Islet of Langerhans (tissue), 1 donor: ENCODE measurements around the gene MOB1B.

ENCODE experiments used
- FAIRE-seq: peaks from one replicate; lab custom pipeline; 2011; peaks lifted over from hg19 to GRCh38; lab: Jason Lieb, UNC

Gene MOB1B

DNA sequence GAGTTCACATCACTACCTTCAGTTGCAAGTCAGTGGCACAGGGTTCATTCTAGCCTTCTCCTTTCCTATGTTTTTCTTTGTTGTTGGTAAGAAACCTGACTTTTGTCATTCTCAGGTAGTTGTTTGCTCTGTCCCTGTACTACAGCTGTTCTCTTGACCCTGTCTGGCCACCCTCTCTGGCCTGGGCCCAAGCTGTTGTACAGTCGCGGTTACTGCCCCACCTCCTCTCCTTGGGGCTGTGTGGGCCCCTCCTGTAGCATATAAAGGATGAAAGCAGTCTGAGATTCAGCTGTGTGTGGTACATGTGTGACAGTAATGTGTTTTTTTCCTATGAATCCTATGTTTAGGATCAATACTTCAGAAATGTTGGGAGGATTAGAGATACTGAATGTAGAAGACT is 12.5 kb downstream of the MOB1B start:
- no peak for FAIRE-seq

DNA sequence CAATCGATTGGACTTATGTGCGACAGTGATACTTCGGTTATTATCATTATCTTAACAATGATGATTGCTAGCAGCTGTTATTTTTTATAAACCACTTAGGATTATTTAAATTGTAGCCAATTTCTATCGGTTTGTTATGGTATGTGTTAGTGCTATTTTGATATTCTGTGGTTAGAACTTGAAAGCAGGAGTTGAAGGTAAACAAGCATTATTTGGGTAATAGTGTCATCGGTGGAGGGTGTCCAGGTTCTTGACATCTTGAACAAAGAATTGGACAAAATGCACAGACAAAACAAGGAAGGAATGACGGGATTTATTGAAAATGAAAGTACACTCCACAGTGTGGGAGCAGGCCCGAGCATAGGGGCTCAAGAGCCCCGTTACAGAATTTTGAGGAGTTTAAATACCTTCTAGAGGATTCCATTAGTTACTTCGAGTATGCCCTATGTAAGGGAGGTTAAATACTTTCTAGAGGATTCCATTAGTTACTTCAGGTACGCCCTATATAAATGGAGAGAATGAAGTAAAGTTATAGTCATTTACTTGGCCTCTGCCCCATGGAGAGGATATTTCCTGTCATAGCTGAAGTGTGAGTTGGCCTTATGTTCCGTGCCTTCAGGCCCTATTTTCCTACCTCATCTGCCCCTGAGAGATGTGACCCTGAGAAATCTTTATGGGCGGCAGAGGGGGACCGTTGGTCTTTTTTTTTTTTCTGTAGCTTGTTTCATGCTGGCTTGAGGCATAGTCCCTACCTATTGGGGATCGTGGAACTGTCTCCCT is 13.1 kb downstream of the MOB1B start:
- no peak for FAIRE-seq

DNA sequence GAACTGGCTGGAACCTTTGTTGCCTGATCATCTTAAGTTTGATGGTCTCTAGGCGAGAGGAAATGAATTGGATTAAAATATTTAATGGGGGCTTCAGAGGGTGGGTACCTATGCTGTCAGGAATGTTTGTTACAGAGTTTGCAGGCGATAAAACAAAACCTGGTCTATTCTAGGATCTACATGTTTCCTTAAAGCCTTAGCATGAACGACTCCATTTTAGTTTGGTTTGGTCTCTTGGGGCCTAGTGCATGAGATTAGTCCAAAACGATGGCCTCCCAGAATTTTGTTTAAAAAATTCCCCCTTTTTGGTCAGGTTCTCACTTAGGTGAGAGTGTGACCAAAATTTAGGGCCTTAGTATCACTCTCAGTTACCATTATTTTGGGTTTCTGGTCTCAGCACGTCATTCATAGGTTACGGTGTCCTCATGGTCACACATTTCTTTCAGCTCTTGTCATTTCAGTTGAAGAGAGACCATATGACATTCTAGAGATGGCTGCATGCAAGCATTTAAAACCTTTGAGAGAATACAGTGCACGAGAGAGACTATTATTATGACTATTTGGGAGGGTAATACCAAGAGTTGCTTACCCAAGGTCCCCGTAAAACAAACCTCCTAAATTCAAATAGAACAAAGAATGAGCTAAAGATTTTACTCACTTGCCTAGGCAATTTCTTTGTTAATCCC is 13.8 kb downstream of the MOB1B start:
- FAIRE-seq: no peak

DNA sequence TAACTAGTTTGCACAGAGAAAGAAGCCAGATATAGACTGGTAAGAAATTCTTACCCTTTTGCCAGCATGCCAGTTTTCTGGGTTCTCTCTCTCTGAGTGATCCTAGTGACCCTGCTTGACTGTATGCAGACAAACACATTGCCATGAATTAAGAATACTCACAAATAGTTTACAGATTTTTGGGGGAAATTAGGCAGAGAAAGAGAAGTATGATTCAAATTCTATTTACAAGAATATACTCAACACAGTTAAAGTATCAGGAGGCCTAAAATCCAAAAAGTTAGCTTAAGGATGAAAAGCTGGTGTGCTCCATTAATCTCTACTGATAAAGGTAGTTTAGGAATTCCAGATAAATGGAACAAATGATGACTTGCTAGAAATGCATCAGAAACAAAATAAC is 18.4 kb downstream of the MOB1B start:
- FAIRE-seq: no peak

DNA sequence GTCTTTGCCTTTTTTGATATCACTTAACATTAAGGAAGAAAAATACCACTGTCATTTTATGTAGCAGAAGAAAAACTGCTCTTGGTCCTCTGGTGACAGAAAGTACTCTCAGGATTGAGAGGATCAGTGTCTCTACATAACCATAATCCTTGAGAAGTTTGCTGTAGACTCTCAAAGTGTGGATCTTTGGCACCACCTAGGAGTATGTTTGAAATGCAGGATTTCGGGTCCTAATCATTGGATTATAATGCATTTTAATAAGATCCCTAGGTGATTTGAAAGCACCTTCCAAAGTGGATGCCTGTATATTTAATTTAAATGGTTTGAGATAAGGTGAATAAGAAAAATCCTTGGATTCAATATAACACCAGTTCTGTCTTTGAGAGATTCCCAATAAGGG is 23.2 kb downstream of the MOB1B start:
- FAIRE-seq: no peak

DNA sequence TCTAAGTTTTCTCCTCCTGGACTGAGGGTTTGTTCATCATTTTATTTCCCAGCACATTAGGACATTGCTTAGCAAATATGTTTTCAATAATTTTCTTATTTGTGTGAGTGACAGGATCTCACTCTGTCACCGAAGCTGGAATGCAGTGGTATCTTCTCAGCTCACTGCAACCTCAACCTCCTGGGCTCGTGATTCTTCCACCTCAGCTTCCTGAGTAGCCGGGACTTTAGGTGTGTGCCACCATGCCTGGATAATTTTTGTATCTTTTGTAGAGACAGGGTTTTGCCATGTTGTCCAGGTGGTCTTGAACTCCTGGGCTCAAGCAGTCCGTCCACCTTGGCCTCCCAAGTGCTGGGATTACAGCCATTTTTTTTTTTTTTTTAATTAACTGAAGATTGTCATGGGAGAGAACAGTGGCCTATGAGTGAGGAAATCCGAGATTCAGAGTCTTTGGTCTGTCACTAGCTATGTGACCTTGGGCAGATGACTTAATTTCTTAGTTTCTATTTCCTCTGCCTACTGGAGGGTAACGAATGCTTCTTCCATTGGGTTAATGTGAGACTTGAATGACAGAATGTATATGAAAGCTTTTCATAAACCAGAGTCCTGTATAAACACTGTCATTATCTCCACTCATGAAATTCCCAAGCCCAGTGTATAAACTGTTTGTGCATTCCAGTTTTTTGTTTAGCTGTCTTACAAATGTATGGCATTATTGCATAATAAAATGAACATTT is 23.9 kb downstream of the MOB1B start:
- no peak for FAIRE-seq

DNA sequence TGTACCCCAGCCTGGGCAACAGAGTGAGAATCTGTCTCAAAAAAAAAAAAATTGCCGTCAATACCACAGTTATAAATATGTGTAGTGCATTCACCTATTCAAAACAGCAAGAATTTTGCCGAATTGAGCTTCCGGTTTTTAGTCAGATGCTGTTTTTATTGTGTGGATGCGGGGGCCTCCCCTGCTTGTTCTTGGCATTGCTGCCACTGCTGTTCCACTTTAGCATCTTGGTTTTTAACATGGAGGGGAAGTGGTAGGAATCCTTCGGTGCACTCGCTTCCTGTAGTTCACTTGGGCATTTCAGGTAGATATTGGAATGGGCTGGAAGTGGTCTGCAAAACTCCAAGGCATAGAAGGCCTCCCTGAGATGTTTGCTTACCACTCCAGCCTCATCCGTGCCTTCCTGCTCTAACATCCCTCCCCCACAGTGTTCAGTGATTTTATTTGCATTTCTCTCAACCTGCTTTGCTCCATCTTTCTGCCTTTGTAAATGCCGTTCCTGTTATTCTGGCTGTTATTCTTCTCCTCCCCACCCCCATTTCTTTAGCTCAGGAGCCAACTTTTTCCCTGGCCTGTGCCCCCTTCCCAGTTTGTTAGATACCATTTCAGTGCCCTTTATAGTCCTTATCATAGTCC is 25.5 kb downstream of the MOB1B start:
- FAIRE-seq: no peak

DNA sequence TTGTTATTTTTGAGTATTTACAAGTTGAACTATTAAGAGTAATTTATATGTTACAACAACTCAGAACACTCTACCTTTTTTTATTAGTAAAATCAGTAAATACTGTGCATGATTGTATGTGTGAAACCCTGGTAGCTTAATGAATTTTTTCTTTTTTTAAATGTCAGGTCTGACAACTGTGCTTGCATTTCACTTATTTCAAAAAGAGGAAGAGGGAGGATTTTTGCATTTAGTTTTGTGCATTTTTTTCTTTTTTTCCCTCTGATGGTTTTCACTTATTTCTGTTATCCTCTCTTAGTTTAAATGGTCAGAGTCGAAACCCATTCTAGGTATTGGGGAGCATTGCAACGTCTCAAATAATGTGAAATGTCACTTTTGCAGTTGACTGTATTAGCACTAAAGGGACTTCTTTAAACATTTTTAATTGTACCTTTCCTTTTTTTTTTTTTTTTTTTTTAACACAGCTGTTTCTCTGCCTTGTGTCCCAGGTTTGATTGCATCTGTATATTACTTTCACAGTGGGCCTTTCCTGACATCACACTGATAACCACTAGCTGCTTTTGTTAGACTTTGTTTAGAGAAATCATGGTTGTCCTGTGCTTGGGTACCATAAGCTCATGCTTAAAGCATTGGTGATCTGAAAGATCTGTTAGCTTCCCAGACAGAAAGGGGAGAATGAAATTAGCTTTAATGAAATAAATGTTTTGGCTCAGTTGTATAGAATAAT is 28.5 kb downstream of the MOB1B start:
- no peak for FAIRE-seq

DNA sequence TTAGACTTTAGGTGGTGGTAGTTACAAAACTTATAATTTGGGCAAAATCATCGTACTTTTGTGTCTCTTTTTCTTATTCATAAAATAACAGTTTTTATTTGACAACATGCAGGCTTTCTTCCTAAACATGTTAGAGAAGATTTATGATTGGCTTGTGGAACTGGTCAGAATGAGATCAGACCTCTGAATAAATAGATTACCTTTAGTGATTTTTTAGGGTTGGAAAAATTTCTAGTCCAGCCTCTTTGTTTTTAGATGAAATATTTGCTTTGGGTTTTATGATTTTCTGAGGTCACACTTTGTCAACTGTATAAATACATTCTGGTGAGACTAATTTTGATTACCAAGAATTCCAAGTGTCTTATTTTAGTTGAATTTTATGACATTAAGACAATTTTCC is 29.2 kb downstream of the MOB1B start:
- no peak for FAIRE-seq

DNA sequence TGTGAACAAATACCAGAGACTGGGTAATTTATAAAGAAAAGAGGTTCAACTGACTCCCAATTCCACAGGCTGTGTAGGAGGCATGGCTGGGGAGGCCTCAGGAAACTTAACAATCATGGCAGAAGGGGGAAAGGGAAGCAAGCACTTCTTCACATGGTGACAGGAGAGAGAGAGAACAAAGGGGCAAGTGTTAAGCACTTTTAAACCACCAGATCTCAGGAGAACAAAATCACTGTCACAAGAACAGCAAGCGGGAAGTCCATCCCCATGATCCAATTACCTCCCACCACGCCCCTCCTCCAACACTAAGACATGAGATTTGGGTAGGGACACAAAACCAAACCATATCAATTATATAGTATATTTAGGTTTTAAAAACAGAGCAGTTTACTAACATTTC is 30.8 kb downstream of the MOB1B start:
- FAIRE-seq: no peak

DNA sequence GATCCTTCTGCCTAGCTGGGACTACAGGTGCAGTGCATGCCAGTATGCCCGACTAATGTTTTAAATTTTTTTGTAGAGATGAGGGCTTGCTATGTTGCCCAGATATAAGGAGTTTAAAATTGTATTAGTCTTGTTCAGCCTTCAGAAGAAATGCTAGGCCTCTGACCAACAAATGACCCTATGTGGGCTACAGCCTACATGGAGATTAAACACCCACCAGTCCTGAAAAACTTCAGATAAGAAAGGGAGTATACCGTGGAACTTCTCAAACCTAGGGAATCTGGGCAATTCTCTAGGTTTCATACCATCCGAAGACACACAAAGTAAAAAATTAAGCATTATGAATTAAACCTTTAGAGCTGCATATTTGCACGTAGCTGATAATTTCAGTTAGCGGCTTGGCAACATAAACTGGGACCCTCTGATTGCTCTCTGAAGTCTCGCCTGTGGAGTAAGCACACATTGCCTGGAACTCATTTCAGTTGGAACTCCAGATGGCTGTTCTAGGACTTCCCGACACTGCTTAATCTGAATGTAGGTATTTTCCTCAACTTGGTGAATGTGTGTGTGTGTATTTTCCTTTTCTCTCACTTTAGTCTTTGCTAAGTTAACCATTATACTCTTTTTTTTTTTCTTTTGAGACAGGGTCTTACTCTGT is 33.0 kb downstream of the MOB1B start:
- FAIRE-seq: no peak

DNA sequence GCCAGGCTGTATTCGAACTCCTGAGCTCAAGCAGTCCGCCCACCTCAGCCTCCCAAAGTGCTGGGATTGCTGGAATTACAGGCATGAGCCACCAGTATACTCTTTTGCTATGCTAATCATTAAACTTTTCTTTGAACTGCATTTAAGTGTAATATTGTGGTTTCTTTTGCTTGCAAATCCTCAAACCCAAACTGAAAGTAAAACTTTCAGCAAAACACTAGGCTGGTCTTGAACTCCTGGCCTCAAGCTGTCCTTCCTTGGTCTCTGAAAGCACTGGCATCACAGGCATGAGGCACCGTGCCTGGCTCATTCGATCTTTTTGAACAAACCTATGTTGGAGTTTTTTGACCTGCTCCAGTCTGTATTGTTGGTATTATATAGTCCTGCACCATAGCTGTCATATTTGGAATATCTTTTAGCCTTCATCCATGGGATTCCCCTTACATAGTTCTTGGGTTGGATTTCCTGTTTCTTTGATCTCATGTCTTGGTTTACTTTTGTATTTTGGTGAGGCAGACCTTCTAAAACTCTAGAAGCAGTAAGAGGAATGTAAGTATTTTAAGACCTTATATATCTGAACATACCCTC is 34.1 kb downstream of the MOB1B start:
- FAIRE-seq: no peak

DNA sequence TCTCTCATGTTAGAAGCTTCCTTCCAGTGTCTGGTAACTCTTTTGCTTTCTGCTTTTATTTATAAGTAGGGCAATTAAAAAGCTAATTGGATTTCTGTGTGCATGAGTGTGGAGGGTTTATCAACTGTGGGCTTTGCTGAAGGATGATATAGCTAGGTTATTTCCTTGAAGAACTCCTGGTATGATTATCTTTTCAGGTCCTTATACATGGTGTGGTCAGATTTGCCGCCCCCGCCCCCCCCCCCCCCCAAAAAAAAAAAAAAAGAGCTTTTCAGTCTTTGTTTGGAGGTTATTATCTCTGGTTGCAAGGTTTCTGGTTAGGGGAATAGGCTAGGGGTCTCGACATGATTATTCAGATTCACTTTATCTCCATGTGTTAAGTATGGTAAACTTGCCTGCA is 35.9 kb downstream of the MOB1B start:
- FAIRE-seq: no peak

DNA sequence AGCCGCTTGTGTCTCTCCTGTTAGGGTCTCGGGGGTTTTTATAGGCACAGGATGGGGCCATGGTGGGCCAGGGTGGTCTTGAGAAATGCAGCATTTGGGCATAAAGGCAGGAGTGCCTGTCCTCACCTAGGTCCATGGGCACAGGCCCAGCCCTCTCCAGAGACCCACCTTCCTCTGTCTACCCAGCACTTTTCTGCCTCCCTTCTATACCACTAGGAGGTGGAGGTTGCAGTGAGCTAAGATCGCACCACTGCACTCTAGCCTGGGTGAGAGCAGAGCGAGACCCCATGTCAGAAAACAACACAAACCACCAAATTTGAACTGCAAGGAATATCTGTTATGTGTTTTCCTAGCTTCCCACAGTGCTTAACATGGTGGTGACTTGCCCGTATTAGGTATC is 38.0 kb downstream of the MOB1B start:
- no peak for FAIRE-seq

DNA sequence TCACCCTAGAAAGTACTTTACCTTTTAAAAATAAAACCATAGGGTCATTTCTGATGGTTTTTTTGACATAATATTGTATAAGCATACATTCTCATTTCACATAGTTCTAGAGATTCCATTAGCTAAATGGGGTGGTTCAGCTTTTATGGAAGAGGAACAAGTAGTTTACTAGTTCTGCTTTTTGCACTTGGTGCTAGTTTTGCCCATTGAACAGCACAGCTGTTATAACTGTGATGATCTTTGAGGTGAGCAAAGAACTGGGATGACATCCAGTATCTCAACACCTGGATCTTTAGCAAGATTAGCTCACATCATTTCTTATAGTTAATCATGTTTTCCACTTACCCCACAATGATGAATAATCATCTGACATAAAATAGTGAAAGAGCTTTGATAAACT is 40.9 kb downstream of the MOB1B start:
- peak; percentile 85 for FAIRE-seq

DNA sequence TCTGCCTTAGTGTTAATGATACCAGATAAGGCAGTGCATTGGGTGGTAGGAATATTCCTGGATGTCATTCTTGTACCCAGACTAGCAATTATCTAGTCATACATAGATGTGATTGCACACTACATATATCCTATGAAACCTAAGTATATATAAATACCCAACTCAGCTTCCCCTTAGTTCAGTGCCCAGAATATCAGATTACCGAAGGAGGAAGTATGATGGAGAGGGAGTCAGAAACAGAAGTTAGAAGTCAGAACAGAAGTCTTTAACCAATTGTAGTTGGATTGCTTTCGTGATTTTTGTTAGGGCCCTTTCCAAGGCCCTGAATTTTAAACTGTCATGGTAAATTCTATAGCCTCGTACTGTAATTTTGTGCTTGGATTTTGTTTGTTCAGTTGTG is 42.9 kb downstream of the MOB1B start:
- FAIRE-seq: no peak

DNA sequence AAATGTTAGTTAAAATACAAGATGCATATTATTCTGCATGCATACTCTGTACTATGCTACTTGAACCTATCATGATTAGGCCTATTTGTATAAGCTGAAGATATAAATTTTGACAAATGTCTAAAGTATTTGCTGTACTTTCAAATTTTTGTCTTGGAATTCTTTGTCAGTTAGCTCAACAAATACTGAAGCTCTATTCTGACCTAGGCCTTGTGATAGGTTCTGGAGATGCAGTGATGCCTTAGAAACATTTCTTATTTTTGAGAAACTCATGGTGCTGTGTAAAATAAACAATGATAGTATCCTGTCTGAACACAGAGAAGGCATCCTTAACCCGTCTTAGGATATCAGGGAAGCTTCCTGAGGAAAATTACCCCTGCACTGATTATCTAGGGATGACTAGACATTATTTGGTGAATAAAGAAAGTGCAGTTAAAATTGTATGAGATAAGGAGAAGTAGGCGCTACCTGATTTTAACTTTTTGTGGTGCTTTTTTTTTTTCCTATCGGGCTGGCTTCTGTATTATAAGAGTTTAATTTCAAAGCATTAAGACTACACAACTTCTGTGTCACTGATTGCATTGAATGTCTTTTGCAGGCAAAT is 43.4 kb downstream of the MOB1B start:
- peak; percentile 84 for FAIRE-seq

DNA sequence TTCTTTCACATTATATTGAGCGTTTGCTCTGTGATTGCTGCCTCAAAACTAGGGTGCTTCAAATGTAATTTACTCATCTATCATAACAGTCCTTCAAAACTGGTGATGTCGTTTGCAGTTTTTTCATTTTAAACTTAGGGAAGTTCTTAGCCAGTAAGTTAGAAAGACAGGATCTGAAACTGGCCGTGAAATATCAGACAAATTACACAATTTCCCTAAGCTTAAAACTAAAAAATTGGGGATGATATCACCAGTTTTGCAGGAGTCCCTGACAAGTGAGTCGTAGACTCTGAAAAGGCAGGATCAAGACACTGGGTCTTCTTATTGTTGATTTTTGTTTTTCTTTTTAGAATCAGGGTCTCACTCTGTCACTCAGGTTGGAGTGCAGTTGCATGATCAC is 44.8 kb downstream of the MOB1B start:
- no peak for FAIRE-seq

DNA sequence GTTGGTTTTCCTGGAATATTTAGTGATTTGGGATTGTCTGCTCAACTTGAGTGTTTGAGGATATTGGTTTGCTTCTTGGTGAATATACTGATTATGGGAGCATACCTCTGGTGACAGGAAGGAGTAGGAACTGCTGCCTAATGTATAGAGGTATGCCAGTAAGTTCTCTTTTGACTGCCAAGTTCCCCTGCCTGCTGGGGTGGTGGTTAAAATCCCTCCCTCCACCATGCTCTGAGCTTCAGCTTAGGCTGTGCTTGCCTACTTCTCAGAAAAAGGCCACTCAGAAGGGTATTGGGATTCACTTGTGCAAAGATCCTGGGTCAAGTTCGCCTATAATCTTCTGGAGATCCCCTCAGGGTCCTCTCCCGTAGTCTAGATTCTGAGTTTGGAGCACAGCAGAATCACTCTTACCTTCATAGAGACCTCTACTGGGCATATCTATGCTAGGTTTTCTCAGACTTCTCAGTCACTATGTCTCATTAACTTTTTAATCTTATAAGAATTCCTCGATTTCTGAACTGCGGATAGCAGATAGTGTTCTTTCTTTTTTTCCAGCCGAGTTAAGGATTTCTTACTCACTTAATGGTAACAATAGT is 46.6 kb downstream of the MOB1B start:
- FAIRE-seq: no peak

DNA sequence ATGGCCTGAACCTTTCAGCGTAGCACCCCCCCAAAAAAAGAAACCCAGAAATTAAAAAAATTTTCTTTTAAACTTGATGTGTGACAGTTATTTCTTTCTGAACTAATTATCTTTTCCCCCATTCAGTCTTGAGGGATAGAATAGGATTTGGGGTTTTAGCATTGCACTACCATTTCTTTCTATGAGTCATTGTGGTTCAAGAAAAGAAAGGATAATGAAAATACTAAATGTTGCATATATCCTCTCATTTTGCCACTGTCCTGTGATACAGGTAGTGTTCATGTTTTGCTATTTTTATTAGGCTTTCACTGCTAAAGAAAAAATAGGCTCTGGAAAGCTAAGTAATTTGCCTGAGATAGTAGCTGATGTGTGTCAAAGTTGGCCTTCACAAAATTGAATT is 51.9 kb downstream of the MOB1B start:
- FAIRE-seq: no peak
